Measurements from ENCODE around the gene NDUFA6.

GRCh38 chr22:42050641-42051180 lies 39.9 kb downstream of the NDUFA6 start:
- no peak for TF ChIP-seq EZH2phosphoT487 (IDR thresholded peaks at IDR 0.05; ENCODE audit: insufficient read depth, low read depth)
- no peak for TF ChIP-seq EZH2 (IDR thresholded peaks at IDR 0.05; ENCODE audit: insufficient read depth, poor library complexity, severe bottlenecking)

Measured in GM23248 (cell line).